HuH-7.5 (cell line): ENCODE measurements around the gene CCDC194.
A peak's percentile ranks its signal among the peaks of the same experiment; 100 is the strongest.

Experiments
- DNase-seq: peaks from one replicate; pipeline ENCODE4 v3.0.0; 2011; ENCODE audit warnings: low spot score

Gene CCDC194, protein sequence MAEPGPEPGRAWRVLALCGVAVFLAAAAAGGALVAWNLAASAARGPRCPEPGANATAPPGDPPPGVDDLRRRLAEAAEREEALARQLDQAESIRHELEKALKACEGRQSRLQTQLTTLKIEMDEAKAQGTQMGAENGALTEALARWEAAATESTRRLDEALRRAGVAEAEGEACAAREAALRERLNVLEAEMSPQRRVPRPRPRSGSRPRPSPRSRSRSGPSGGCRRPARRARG

GRCh38 chr19:17393914-17394313 lies at the start of gene CCDC194:
Gene CCDC194 (minus strand): TSS chr19:17394196. CDS start chr19:17394158, 38 bp downstream.
- no peak for DNase-seq

DNA sequence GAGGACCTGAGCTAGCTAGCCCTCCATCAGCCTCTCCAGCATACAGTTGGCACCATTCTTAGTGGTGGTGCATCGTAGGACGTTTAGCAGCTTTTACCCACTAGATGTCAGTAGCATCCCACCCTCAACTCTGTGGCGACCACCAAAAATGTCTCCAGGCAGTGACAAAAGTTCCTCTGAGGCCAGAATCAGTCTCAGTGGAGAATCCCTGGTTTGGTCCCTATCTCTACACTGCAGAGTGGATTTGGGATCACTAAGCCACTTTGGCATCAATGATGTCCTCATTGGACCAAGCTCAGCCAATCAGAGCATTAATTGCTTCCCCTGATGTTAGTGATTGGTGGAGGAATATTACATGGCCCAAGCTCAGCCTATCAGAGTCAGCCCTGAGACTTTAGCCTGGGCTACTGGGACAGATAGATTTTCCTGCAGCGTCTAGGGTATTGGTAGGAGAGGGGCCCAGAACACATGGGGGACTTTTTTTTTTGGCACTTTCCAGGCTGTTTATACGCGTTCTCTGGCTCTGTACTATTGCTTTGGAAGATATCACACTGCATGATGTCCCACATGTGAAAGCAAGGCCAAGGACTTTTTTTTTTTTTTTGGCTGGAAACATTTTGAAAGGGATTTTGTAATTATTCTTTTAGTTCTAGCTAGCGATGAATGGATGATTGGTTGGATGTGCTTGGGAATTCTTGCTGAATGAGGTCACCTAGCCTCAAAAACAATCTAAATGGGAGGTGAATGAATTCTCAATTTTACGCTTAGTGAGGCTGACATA lies 47.4 kb upstream of the CCDC194 start:
- peak; percentile 47 for DNase-seq

DNA sequence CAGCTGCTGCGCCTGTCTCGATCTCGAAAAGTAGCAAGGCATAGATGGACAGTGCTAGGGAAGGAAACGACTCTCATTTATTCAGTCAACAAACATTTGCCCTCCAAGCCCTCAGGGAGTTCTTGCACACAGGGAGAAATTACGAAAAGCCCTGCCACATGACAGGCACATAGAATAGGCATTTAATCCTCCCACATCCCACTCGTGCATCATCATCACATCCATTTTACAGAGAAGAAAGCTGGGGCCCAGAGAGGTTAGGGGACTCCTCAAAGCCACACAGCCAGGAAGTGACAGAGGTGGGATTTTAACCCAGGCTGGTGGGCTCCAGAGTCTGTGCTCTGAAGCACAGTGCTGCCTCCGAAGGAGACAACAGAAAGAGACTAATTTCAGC lies 42.9 kb upstream of the CCDC194 start:
- no peak for DNase-seq

DNA sequence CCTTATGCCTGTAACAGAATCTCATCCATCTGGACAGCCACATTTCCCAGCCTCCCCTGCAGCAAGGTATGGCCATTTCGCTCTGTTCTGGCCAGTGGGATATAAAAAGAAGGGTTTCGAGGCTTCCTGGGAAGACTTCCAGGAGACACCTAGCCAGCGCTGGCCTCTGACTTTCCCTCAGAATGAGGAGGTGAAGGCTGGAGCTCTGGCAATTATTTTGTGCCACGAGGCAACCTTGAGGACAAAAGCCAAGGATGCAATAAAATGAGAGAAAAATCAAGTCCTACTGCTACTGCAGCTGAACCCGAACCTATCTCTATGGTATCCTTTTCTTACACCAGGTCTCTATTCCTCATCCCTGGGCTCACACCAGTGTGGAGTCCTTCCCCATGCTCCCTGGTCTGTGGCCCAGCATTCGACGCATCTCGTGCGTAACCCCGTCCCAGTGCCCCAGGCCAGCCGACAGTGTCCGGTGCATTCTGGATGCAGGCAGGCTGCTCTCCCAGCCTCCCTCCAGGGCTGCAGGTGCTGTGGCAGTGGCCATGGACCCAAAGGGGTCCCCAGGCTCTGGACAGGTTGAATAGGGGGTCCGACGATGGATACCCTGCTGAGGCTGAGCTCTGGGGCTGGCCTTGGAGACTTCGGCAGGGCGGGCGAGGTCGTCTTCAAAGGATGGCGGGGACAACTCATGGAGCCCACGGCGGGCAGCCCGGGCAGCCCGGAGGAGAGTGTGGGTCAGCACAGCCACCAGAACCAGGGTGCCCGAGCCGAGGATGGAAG lies 42.3 kb upstream of the CCDC194 start:
- DNase-seq, result no peak

DNA sequence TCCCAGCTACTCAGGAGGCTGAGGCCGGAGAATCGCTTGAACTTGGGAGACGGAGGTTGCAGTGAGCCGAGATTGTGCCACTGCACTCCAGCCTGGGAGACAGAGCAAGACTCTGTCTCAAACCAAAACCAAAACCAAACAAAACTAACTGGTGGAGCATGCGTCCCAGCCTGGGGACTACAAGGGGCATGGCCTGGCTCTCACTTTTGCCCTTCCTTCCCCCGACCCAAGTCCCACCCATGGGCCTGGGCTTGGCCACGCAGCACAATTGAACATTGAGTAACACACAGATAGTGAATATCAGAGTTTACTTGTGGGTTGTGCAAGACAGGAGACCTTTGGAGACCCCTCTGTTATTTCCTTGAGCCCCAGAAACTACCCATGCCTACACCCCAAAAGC lies 41.2 kb upstream of the CCDC194 start:
- no peak for DNase-seq

GRCh38 chr19:17431417-17431816 lies 37.4 kb upstream of the CCDC194 start:
- DNase-seq, result no peak

GRCh38 chr19:17429641-17430113 lies 35.7 kb upstream of the CCDC194 start:
- DNase-seq, result no peak

GRCh38 chr19:17424743-17425365 lies 30.9 kb upstream of the CCDC194 start:
- DNase-seq, result no peak

GRCh38 chr19:17423429-17424208 lies 29.6 kb upstream of the CCDC194 start:
- no peak for DNase-seq

DNA sequence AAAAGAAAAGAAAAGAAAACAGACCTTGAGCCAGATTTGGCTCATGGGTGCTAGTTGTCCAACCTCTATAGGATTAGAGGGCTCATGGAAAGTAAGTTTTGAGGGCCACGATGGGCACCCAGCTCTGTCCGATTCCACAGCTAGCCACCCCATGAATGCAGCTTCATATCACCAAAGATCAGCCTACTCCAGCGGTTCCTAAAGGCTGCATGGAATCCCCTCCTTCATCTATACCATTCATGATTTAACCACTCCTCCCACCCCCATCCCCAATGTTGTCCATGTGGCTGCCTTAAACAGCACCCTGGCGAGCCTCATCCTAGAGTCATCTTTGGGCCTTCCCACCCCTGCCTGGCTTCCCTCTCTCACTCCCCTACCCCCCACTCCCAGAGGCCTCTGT lies 27.9 kb upstream of the CCDC194 start:
- no peak for DNase-seq

GRCh38 chr19:17420475-17420924 lies 26.5 kb upstream of the CCDC194 start:
- no peak for DNase-seq

- DNase-seq, result peak; percentile 96
Observed at GRCh38 chr19:17419621-17420474, 25.9 kb upstream of the CCDC194 start, which contains the start of gene MVB12A. Gene MVB12A (plus strand): TSS chr19:17420047. CDS start chr19:17420136, 89 bp downstream.

DNA sequence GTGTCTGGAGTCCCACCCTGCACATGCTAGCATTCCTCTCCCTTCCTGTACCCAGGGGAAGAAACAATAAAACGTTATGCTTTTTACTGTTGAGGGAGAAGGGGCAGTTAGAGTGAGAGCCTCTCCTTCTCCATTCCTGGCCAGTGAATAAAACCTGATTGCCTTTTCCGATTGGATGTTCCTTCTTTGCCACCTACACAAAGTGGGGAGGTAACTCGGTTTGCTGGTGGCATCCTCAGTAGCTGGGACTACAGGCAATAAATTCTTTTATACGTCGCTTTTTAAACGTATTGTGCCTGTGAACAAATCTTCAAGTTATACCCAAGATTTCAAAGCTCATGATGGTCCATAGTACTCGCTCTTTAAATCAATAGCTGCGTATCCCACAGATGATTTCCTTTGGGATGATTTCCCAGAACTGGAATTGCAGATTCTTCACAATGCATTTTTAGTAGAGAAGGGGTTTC lies 25.2 kb upstream of the CCDC194 start:
- no peak for DNase-seq

- DNase-seq, result no peak
Observed at GRCh38 chr19:17418710-17419109, 24.7 kb upstream of the CCDC194 start.

DNA sequence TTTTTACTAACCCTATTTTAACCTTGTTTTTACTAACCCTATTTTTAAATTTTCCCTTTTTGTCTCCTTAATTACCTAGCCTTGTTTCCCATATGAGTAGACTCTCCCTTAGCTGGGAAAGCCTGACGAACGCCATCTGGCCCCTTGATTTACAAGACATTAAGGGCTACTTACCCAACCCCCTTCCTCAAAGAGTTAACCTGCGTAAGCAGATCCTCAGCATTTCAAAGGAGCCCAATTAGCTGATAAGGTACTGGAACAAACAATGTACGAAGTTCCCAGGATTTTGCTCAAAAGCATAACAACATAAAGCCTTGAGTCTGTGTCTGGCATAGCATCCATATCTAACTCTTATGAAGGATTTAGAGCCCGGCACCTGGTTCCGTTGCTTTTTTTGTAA lies 21.1 kb upstream of the CCDC194 start:
- DNase-seq, result no peak

DNA sequence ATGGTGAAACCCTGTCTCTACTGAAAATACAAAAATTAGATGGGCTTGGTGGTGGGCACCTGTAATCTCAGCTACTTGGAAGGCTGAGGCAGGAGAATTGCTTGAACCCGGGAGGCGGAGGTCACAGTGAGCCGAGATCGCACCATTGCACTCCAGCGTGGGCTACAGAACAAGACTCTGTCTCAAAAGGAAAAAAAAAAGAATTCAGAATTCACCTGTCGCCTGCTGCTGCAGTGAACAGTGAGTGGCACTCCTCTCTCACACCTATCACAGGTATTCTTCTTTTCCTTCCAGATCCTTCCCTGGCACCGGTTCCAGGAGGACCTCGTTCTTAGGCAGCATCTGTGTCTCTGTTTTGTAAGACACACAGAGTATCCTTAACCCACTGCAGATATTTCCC lies 20.1 kb upstream of the CCDC194 start:
- DNase-seq, result no peak

GRCh38 chr19:17411801-17412200 lies 17.8 kb upstream of the CCDC194 start:
- no peak for DNase-seq

DNA sequence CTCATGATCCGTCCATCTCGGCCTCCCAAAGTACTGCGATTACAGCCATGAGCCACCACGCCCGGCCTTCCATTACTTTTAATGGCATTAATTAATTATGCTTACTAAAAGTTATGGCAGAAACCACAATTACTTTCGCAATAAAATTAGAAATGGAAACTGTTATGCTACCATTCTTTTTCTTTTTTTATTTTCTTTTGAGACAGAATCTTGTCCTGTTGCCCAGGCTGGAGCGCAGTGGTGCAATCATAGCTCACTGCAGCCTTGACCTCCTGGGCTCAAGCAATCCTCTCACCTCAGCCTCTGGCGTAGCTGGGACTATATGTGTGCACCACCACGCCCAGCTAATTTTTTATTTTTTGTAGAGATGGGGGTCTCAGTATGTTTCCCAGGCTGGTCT lies 16.0 kb upstream of the CCDC194 start:
- no peak for DNase-seq

DNA sequence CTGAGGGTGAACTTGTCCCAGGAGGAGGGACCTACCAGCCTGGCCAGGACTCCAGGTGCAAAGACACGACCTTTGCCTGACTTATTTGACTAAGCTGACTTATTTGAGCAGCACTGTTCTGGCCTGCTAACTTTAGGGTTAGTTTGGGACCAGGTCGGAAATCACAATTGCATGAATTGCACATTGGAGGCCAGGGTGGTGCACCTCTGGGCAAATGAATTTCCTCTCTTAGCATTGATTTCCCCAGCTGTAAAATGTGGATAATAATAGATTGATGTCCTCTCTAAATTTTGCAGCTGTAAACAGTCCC lies 12.8 kb upstream of the CCDC194 start:
- DNase-seq, result no peak
